BJ (cell line): ENCODE results near the gene SHC2. TPM values are rescaled to one million over a fixed set of nuclear protein-coding genes. Genes with fewer than 3 reads are reported as not detected.

Source experiments
- CTCF ChIA-PET: fragments of 350-600 bp; formaldehyde crosslinking; extraction: SDS; loops from one replicate; lab custom pipeline; 2021; ENCODE audit warnings: antibody characterized with exemption, inconsistent platforms; lab: Yijun Ruan, JAX
- POLR2A ChIA-PET: fragments of 300-600 bp; sonication (Branson Sonifier 250); formaldehyde crosslinking; extraction: SDS; loops from one replicate; lab custom pipeline; 2021; ENCODE audit warnings: antibody characterized with exemption; lab: Charles Lee
- DNase-seq: peaks from one replicate; pipeline ENCODE4 v3.0.0-alpha.2; 2011; ENCODE audit warnings: low read depth
- H3K27me3 ChIP-seq: 2 replicates; pipeline ENCODE4 v1.6.0; 2011; ENCODE audit warnings: low read length; ENCODE audit not compliant: control insufficient read depth, insufficient read depth
- H3K36me3 ChIP-seq: 2 replicates; pipeline ENCODE4 v1.5.1; 2011; ENCODE audit warnings: low read length; ENCODE audit not compliant: control insufficient read depth, insufficient read depth
- H3K4me3 ChIP-seq: 2 replicates; pipeline ENCODE4 v1.5.1; 2011; ENCODE audit warnings: low read depth, mild to moderate bottlenecking, control low read depth, low read length
- polyA plus RNA-seq: library from polyadenylated mRNA; depleted of rRNA; stranded (reverse); fragments of >200 nt; gene quantifications from 2 replicates; pipeline ENCODE4 v1.2.3, GENCODE V29; 2011
- TF ChIP-seq, protein P1 (sequence below): IDR thresholded peaks from 2 replicates; pipeline ENCODE4 v1.5.1; 2011; ENCODE audit warnings: low read depth, mild to moderate bottlenecking, control low read depth, inconsistent platforms, low read length, moderate library complexity; ENCODE audit not compliant: insufficient read depth

The SHC2 gene
- polyA plus RNA-seq, 1 experiment = 3.4 TPM

DNA sequence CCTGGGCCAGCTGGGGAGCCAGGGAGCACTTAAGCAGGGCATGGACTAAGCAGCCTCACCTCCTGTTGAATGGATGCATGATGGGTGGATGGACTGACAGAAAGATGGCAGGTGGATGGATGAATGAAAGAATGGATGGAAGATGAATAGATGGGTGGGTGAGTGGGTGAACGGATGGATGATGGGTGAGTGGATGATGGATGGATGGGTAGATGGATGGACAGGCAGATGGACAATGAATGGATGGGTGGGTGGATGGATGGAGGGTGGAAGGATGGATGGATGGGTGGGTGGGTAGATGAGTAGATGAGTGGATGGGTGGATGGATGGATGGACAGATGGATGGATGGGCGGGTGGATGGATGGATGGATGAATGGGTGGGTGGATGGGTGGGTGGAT lies 18.7 kb downstream of the SHC2 start:
- DNase-seq = no peak
- no peak overlapping the region for H3K4me3 ChIP-seq
- H3K27me3 ChIP-seq = no peaks in the 10 kb centered on the region
- CTCF ChIA-PET = no interaction called here
- TF ChIP-seq, protein P1, sequence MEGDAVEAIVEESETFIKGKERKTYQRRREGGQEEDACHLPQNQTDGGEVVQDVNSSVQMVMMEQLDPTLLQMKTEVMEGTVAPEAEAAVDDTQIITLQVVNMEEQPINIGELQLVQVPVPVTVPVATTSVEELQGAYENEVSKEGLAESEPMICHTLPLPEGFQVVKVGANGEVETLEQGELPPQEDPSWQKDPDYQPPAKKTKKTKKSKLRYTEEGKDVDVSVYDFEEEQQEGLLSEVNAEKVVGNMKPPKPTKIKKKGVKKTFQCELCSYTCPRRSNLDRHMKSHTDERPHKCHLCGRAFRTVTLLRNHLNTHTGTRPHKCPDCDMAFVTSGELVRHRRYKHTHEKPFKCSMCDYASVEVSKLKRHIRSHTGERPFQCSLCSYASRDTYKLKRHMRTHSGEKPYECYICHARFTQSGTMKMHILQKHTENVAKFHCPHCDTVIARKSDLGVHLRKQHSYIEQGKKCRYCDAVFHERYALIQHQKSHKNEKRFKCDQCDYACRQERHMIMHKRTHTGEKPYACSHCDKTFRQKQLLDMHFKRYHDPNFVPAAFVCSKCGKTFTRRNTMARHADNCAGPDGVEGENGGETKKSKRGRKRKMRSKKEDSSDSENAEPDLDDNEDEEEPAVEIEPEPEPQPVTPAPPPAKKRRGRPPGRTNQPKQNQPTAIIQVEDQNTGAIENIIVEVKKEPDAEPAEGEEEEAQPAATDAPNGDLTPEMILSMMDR = no peak
- POLR2A ChIA-PET = no interaction called here
- no peaks in the 10 kb centered on the region for H3K36me3 ChIP-seq

DNA sequence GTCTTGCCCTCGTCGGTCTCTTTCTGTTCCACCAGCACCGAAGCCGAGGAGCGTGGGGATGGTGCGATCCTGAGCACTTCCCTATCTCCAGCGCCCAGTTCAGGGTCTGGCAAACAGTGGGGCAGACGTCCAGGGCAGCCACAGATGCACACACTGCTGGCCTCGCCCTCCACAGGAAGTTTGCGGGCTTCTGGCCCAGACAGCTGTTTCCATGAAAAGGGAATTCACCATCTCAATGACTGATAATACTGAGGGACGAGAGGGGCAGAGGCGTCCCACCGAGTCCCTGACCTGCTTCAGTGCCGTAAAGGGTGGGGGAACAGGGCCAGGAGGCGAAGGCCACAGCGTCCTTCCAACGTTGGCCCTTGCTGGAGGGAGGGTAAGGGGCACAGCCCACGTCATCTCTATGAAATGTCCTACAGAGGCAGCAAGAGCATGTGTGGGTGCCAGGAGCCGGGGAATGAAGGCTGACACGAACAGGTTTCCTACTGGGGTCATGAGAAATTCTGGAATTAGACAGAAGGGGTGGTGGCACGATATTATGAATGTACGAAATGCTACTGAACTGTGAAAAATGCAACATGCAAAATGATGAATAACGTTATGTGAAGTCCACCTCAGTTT lies 19.5 kb downstream of the SHC2 start:
- Histone ChIP-seq H3K27me3 (no peaks in the 10 kb centered on the region), H3K36me3 (no peaks in the 10 kb centered on the region), H3K4me3 (no peak overlapping the region)
- DNase-seq = no peak
- ChIA-PET POLR2A (no interaction called here), CTCF (no interaction called here)
- TF ChIP-seq, protein P1 = no peak

DNA sequence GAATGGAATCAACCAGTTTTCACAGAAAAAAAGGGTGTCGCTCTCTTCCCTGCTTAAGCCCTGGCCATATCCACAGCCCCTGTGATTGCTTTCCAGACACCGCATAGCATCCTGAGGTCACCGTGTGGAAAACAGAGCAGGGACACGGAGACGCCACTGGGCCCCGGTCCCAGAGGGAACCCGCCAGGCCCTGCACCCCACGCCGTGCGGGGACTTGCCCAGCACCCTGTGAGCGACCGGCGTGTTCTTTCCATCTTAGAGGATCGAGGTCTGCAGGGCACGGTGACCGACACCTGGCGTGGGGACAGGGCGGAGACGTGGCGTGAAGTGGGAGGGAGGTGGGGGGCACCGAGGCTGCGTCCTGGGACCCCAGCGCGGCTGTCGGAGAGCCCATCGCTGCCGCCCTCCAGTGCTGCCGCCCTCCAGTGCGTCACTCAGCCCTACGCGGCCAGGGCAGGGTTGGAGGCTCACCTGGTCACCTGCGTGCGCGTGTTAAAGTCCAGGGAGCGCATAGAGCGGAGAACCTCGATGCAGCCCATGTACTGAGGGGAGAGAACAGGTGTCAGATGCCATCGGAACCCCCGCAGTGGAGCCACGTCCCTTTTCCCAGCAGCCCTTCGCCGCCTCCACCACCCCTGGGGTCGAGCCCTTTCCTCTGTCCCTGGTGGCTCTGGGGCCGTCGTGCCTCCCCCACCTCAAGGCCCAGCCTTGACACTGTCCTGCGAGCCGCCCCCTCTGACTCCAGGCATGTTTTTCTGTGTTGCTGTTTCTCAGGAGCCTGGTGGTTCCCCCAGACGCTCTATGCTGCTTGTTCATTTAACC lies 20.2 kb downstream of the SHC2 start:
- ChIA-PET CTCF (no interaction called here), POLR2A (no interaction called here)
- no peak for DNase-seq
- no peak overlapping the region for H3K4me3 ChIP-seq
- no peaks in the 10 kb centered on the region for H3K36me3 ChIP-seq
- H3K27me3 ChIP-seq = no peaks in the 10 kb centered on the region
- TF ChIP-seq, protein P1 = no peak

DNA sequence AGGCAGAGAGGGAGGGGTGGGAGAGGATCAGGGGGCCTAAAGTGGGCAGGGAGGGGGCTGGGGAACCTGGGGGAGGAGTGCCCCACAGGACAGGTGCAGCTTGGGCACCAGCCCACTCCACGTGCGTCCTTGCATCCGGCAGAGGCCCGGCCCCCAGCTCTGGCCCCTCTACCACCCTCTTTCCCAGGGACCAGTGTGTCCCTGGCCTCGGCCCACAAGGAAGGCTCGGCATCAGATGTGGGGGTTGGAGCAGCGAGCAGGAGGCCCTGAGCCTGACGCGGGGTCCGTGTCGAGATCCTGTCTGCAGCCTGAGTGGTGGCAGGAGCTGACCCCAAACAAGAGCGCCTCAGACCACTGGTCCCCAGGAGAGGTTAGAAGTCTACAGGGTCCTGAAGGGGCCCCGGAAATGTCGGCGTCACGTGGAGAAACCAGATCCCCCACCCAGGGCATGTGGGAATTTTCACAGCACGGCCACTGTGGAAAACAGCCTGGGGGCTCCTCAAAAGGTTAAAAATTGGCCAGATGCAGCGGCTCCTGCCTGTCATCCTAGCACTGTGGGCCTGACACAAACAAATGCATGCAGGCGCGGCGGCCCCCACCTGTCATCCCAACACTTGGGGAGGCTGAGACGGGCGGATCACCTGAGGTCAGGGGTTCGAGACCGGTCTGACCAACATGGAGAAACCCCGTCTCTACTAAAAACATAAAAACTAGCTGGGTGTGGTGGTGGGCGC lies 21.5 kb downstream of the SHC2 start:
- no peak for DNase-seq
- Histone ChIP-seq H3K4me3 (no peak overlapping the region), H3K27me3 (no peaks in the 10 kb centered on the region), H3K36me3 (no peaks in the 10 kb centered on the region)
- TF ChIP-seq, protein P1 = no peak
- ChIA-PET POLR2A (no interaction called here), CTCF (interaction anchor here (0.8 kb wide), 1 partner anchor 9 kb away, joined by 3 read pairs; no protein-coding TSS in a partner anchor)
